Nephron (organoid): ENCODE measurements around the gene TARM1.

ENCODE experiments used
- H3K27ac Mint-ChIP-seq, 3 experiments: 2 replicates each; pipeline ENCODE4 v1.8.0; 2020; ENCODE audit warnings: mixed read lengths in 3 of 3, mild to moderate bottlenecking in 2 of 3, moderate library complexity in 1 of 3
- H3K27me3 Mint-ChIP-seq: 2 replicates; pipeline ENCODE4 v1.8.0; 2021; ENCODE audit warnings: low read depth, mild to moderate bottlenecking, moderate library complexity, mixed read lengths
- H3K36me3 Mint-ChIP-seq: 2 replicates; pipeline ENCODE4 v1.8.0; 2020; ENCODE audit warnings: low read depth, mixed read lengths
- H3K4me1 Mint-ChIP-seq: 2 replicates; pipeline ENCODE4 v1.8.0; 2020; ENCODE audit warnings: mixed read lengths
- H3K4me3 Mint-ChIP-seq, 3 experiments: 2 replicates each; pipeline ENCODE4 v1.8.0; 2020; ENCODE audit warnings: mild to moderate bottlenecking in 3 of 3, mixed read lengths in 3 of 3, moderate library complexity in 2 of 3
- H3K9me3 Mint-ChIP-seq: 2 replicates; pipeline ENCODE4 v1.8.0; 2020; ENCODE audit warnings: mixed read lengths
- TF ChIP-seq, protein P1 (sequence below), 3 experiments: fragments of 200-600 bp; sonication (generic); IDR thresholded peaks; one replicate each; pipeline ENCODE4 v1.5.0; 2021; ENCODE audit warnings: antibody characterized with exemption in 3 of 3; ENCODE audit not compliant: unreplicated experiment in 3 of 3

The TARM1 gene

DNA sequence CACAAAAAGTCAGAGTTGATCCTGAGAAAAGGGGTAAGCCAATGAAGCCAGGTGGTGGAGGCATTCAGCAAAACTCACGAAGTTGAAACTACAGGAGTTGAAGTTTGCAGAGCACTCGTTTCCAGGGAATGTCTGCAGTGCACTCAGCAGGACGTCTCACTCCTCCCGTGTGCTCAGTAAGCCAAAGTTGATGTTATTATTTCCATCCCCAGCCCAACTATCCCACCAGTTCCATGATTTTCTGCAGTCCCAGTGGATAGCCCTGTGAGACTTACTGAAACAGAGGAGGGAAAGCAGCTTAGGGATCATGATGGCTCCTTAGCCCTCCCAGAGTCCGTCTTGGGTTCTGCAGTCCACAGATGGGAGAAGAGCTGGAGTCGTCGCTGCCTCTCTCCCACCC, at the start of gene TARM1:
Gene TARM1, minus strand, starts transcription at position 334 of the 400 bp plus-strand sequence. Its CDS starts 25 bp downstream, at position 309.
- H3K27ac Mint-ChIP-seq = no peak within 1 kb of the TSS
- no peaks in the 10 kb centered on the region for H3K4me1 Mint-ChIP-seq
- peaks cover under 1% of the 10 kb centered on the region for H3K27me3 Mint-ChIP-seq
- peaks cover 5% of the 10 kb centered on the region for H3K9me3 Mint-ChIP-seq
- no peaks in the 10 kb centered on the region for H3K36me3 Mint-ChIP-seq
- H3K4me3 Mint-ChIP-seq = no peak within 1 kb of the TSS
- TF ChIP-seq, protein P1, sequence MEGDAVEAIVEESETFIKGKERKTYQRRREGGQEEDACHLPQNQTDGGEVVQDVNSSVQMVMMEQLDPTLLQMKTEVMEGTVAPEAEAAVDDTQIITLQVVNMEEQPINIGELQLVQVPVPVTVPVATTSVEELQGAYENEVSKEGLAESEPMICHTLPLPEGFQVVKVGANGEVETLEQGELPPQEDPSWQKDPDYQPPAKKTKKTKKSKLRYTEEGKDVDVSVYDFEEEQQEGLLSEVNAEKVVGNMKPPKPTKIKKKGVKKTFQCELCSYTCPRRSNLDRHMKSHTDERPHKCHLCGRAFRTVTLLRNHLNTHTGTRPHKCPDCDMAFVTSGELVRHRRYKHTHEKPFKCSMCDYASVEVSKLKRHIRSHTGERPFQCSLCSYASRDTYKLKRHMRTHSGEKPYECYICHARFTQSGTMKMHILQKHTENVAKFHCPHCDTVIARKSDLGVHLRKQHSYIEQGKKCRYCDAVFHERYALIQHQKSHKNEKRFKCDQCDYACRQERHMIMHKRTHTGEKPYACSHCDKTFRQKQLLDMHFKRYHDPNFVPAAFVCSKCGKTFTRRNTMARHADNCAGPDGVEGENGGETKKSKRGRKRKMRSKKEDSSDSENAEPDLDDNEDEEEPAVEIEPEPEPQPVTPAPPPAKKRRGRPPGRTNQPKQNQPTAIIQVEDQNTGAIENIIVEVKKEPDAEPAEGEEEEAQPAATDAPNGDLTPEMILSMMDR (IDR thresholded peaks at IDR 0.05; ENCODE audit: unreplicated experiment in 3 of 3) = no peak

DNA sequence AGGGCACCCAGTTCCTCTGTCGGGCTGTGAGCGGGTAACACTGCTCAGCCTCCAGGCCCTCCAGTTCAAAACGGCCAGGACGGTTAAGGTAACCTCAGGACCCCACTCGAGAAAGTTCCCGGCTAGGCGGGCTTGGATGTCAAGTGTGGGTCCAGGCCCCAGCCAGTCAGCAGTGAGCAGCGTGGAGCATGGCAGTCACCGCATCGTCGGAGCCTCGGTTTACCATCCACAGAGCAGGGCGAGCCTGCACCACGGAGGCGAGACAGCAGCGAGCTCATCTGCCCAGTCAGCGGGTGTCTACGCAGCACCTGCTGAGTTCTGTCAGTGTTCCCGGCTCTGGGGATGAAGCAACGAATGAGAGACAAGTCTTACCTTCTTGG, 48.4 kb upstream of the TARM1 start:
- H3K36me3 Mint-ChIP-seq = peaks cover 13% of the 10 kb centered on the region
- H3K9me3 Mint-ChIP-seq = no peaks in the 10 kb centered on the region
- no peak overlapping the region for H3K27ac Mint-ChIP-seq
- no peak overlapping the region for H3K4me3 Mint-ChIP-seq
- TF ChIP-seq, protein P1 (IDR thresholded peaks at IDR 0.05; ENCODE audit: unreplicated experiment in 3 of 3) = no peak
- H3K27me3 Mint-ChIP-seq = no peaks in the 10 kb centered on the region
- no peaks in the 10 kb centered on the region for H3K4me1 Mint-ChIP-seq

DNA sequence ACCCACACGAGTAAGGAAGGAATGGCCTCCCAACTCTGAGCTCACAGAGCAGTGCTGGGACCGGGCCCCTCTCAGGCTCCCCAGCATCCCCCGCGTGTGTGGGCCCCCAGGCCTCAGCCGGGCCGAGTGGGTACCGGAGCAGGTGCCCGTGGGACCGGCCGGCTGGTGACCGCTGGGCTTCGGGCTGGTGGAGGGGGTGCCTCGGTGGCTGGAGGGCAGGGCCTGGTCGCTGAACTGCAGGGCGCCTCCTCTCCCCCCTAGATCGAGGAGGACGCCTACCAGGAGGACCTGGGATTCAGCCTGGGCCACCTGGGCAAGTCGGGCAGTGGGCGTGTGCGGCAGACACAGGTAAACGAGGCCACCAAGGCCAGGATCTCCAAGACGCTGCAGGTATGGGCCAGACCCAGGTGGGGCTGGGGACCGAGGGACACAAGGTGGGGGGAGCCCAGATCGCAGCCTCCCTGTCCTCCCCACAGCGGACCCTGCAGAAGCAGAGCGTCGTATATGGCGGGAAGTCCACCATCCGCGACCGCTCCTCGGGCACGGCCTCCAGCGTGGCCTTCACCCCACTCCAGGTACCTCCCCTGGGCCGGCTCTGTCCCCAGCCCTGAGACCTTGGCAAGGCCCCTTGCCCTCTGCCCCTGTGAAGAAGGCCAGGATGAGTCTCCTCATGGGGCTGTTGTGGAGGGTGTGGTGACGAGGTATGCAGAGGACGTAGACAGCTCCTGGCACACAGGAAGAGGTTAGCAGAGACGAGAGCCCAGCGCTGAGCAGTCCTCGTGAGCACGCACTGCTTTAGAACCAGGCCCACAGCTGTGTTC, 47.8 kb upstream of the TARM1 start:
- Mint-ChIP-seq H3K36me3 (peaks cover 9% of the 10 kb centered on the region), H3K27ac (no peak overlapping the region), H3K27me3 (no peaks in the 10 kb centered on the region), H3K4me1 (no peaks in the 10 kb centered on the region), H3K4me3 (no peak overlapping the region), H3K9me3 (no peaks in the 10 kb centered on the region)
- TF ChIP-seq, protein P1 (IDR thresholded peaks at IDR 0.05; ENCODE audit: unreplicated experiment in 3 of 3) = no peak

DNA sequence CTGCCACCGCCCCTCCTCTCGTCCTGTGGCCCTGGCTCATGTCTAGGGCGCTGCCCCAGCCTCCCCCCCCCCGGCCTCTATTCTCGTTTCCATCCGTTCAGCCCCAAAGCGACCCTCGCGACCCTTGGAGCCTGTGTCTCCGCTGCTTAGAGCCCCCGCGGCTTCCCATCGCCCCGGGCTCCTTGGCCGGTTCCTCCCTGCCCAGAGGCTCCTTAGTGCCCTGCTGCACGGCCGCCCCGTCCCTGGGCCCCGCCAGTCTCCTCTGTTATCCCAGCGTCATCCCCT, 47.2 kb upstream of the TARM1 start:
- no peaks in the 10 kb centered on the region for H3K4me1 Mint-ChIP-seq
- no peak overlapping the region for H3K4me3 Mint-ChIP-seq
- no peaks in the 10 kb centered on the region for H3K9me3 Mint-ChIP-seq
- peaks cover 10% of the 10 kb centered on the region for H3K36me3 Mint-ChIP-seq
- TF ChIP-seq, protein P1 (IDR thresholded peaks at IDR 0.05; ENCODE audit: unreplicated experiment in 3 of 3) = no peak
- H3K27ac Mint-ChIP-seq = no peak overlapping the region
- no peaks in the 10 kb centered on the region for H3K27me3 Mint-ChIP-seq

DNA sequence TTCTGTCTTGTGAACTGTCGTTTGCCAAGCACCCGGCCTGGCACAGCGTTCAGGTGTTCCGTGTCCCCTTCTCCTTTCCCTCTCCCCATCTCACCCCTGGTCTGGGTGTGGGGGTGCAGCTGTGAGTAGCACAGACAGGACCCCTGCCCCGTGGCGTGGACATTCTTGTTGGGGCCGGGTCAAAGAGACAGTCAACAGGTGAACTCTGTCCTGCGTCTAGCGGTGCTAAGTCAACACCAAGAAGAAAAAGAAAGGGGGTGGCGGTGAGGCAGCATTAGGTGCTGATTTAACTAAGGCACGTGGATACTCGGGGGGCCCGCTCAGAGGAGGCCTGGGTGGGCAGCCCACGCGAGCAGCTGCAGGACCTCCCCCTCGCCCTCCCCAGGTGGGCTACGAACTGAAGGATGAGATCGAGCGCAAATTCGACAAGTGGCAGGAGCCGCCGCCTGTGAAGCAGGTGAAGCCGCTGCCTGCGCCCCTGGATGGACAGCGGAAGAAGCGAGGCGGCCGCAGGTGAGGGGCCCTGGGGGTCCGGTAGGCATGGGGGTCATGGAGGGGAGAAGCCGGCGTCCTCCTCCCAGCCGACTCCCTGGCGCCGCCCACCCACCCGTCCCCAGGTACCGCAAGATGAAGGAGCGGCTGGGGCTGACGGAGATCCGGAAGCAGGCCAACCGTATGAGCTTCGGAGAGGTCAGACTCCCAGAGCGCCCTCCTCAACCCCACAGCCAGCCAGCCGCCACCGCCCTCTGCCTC, 46.7 kb upstream of the TARM1 start:
- Mint-ChIP-seq H3K27me3 (no peaks in the 10 kb centered on the region), H3K9me3 (no peaks in the 10 kb centered on the region), H3K36me3 (peaks cover 14% of the 10 kb centered on the region), H3K4me1 (no peaks in the 10 kb centered on the region), H3K4me3 (no peak overlapping the region), H3K27ac (no peak overlapping the region)
- TF ChIP-seq, protein P1 (IDR thresholded peaks at IDR 0.05; ENCODE audit: unreplicated experiment in 3 of 3) = no peak
